Measurements from ENCODE around the gene PAK1.

GRCh38 chr11:77318600-77318999 lies 155.3 kb downstream of the PAK1 start:
- TF ChIP-seq POLR2AphosphoS5 (IDR thresholded peaks at IDR 0.05; ENCODE audit: insufficient read depth, low read depth, low read length) (no peak), MAX (IDR thresholded peaks at IDR 0.05; ENCODE audit: insufficient read depth, insufficient read length) (no peak), EZH2 (IDR thresholded peaks at IDR 0.05; ENCODE audit: borderline replicate concordance, low read depth, low read length, severe bottlenecking) (no peak), POLR2A (IDR thresholded peaks at IDR 0.05; ENCODE audit: low read depth, low read length) (no peak), FOS (IDR thresholded peaks at IDR 0.05; ENCODE audit: borderline replicate concordance, insufficient read depth, low read length) (no peak), JUN (IDR thresholded peaks at IDR 0.05; ENCODE audit: borderline replicate concordance, insufficient read depth, insufficient read length, low read depth) (no peak), MYC (IDR thresholded peaks at IDR 0.05; ENCODE audit: low read depth, low read length) (no peak), GATA2 (IDR thresholded peaks at IDR 0.05; ENCODE audit: insufficient read depth, insufficient read length, low read depth, low read length) (no peak)
- TF ChIP-seq, protein P1, sequence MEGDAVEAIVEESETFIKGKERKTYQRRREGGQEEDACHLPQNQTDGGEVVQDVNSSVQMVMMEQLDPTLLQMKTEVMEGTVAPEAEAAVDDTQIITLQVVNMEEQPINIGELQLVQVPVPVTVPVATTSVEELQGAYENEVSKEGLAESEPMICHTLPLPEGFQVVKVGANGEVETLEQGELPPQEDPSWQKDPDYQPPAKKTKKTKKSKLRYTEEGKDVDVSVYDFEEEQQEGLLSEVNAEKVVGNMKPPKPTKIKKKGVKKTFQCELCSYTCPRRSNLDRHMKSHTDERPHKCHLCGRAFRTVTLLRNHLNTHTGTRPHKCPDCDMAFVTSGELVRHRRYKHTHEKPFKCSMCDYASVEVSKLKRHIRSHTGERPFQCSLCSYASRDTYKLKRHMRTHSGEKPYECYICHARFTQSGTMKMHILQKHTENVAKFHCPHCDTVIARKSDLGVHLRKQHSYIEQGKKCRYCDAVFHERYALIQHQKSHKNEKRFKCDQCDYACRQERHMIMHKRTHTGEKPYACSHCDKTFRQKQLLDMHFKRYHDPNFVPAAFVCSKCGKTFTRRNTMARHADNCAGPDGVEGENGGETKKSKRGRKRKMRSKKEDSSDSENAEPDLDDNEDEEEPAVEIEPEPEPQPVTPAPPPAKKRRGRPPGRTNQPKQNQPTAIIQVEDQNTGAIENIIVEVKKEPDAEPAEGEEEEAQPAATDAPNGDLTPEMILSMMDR (IDR thresholded peaks at IDR 0.05; ENCODE audit: extremely low read depth in 1 of 2, insufficient read depth in 1 of 2, low read depth in 1 of 2, low read length in 2 of 2): no peak

Data from endothelial cell of umbilical vein (primary cell).